GM21723 (cell line): ENCODE results near the gene TRAIP.
"Not testable (repeated sequence)": the region's sequence is repeated elsewhere in the genome, so short reads cannot be mapped to it uniquely, and the experiment has no call there.

ENCODE experiments used
- ATAC-seq: cut with Tn5 transposase; IDR thresholded peaks from one replicate; pipeline ENCODE4 v1.9.1; 2021; ENCODE audit warnings: mild to moderate bottlenecking, moderate library complexity; ENCODE audit not compliant: unreplicated experiment

Gene TRAIP

GRCh38 chr3:49856181-49857005, at the start of gene TRAIP:
TRAIP (minus strand) TSS chr3:49856564; CDS start chr3:49856453, 111 bp downstream.
- peak; percentile 95 for ATAC-seq

GRCh38 chr3:49904448-49904847, 48.1 kb upstream of the TRAIP start:
- not testable (repeated sequence) for ATAC-seq

- peak; percentile 68 for ATAC-seq
Measured at GRCh38 chr3:49903451-49904424, 47.4 kb upstream of the TRAIP start, which contains the start of gene MST1R. MST1R (minus strand) TSS chr3:49903873; CDS start chr3:49903609, 264 bp downstream.

- ATAC-seq, result no peak
Measured at GRCh38 chr3:49902511-49903345, 46.4 kb upstream of the TRAIP start.

- ATAC-seq, result no peak
Measured at GRCh38 chr3:49901366-49902339, 45.3 kb upstream of the TRAIP start.

GRCh38 chr3:49900491-49901153, 44.3 kb upstream of the TRAIP start:
- ATAC-seq, result no peak

- no peak for ATAC-seq
Measured at GRCh38 chr3:49899815-49900214, 43.5 kb upstream of the TRAIP start.

GRCh38 chr3:49898991-49899390, 42.6 kb upstream of the TRAIP start:
- no peak for ATAC-seq

GRCh38 chr3:49896345-49896744, 40.0 kb upstream of the TRAIP start:
- no peak for ATAC-seq

- no peak for ATAC-seq
Measured at GRCh38 chr3:49895791-49896190, 39.4 kb upstream of the TRAIP start.

GRCh38 chr3:49889296-49889695, 32.9 kb upstream of the TRAIP start:
- ATAC-seq, result no peak

- no peak for ATAC-seq
Measured at GRCh38 chr3:49886922-49887265, 30.5 kb upstream of the TRAIP start.

GRCh38 chr3:49883998-49884397, 27.6 kb upstream of the TRAIP start:
- no peak for ATAC-seq

- no peak for ATAC-seq
Measured at GRCh38 chr3:49882166-49882565, 25.8 kb upstream of the TRAIP start.

- ATAC-seq, result no peak
Measured at GRCh38 chr3:49880581-49881315, 24.4 kb upstream of the TRAIP start.

- no peak for ATAC-seq
Measured at GRCh38 chr3:49879721-49880120, 23.4 kb upstream of the TRAIP start.

- ATAC-seq, result no peak
Measured at GRCh38 chr3:49878686-49879085, 22.3 kb upstream of the TRAIP start.

GRCh38 chr3:49877716-49878115, 21.4 kb upstream of the TRAIP start:
- ATAC-seq, result no peak
